ENCODE data around the gene TRPC6. TPM values are rescaled to one million over a fixed set of nuclear protein-coding genes. Genes with fewer than 3 reads are reported as not detected.

TRPC6 gene
- polyA plus RNA-seq, 4 donors = 0.22 to 1.9 (median 0.57) TPM; not detected in 1

- no peak for FAIRE-seq
- H3K4me3 ChIP-seq (ENCODE audit: low read depth in 1 of 3, low read length in 3 of 3) = no peak overlapping the region
- no peaks in the 10 kb centered on the region for H3K27me3 ChIP-seq (ENCODE audit: control insufficient read depth in 3 of 3, insufficient read depth in 3 of 3, low read length in 3 of 3)
- H3K9me3 ChIP-seq (ENCODE audit: control insufficient read depth in 2 of 2, insufficient read depth in 1 of 2, low read depth in 1 of 2, low read length in 1 of 2) = no peaks in the 10 kb centered on the region
- 54 to 62% (median 54%) methylated on average over 3 of the region's 3 CpGs for WGBS, 3 donors
- no peaks in the 10 kb centered on the region for H3K4me1 ChIP-seq (ENCODE audit: control insufficient read depth in 3 of 3, insufficient read depth in 2 of 3, low read depth in 1 of 3, low read length in 2 of 3)
- no peak overlapping the region for H3K27ac ChIP-seq (ENCODE audit: low read depth in 1 of 3, low read length in 2 of 3)
- no peaks in the 10 kb centered on the region for H3K36me3 ChIP-seq (ENCODE audit: control insufficient read depth in 3 of 3, insufficient read depth in 2 of 3, low read depth in 1 of 3, low read length in 3 of 3)
- DNase-seq = no peak
These were observed 149.7 kb downstream of the TRPC6 start for GRCh38 chr11:101434026-101434643.

- Histone ChIP-seq H3K36me3 (ENCODE audit: control insufficient read depth in 3 of 3, insufficient read depth in 2 of 3, low read depth in 1 of 3, low read length in 3 of 3) (no peaks in the 10 kb centered on the region), H3K27me3 (ENCODE audit: control insufficient read depth in 3 of 3, insufficient read depth in 3 of 3, low read length in 3 of 3) (no peaks in the 10 kb centered on the region), H3K9me3 (ENCODE audit: control insufficient read depth in 2 of 2, insufficient read depth in 1 of 2, low read depth in 1 of 2, low read length in 1 of 2) (peaks cover 0 to 4% of the 10 kb centered on the region in 2 donors), H3K4me3 (ENCODE audit: low read depth in 1 of 3, low read length in 3 of 3) (no peak overlapping the region), H3K27ac (ENCODE audit: low read depth in 1 of 3, low read length in 2 of 3) (no peak overlapping the region), H3K4me1 (ENCODE audit: control insufficient read depth in 3 of 3, insufficient read depth in 2 of 3, low read depth in 1 of 3, low read length in 2 of 3) (no peaks in the 10 kb centered on the region)
- no peak for FAIRE-seq
- no peak for DNase-seq
- WGBS, 3 donors = 49 to 89% (median 83%) methylated on average over 4 of the region's 4 CpGs
These were observed 150.7 kb downstream of the TRPC6 start for GRCh38 chr11:101433151-101433550.

GRCh38 chr11:101429703-101430540 lies 153.9 kb downstream of the TRPC6 start:
- H3K36me3 ChIP-seq (ENCODE audit: control insufficient read depth in 3 of 3, insufficient read depth in 2 of 3, low read depth in 1 of 3, low read length in 3 of 3) = no peaks in the 10 kb centered on the region
- no peak overlapping the region for H3K27ac ChIP-seq (ENCODE audit: low read depth in 1 of 3, low read length in 2 of 3)
- H3K27me3 ChIP-seq (ENCODE audit: control insufficient read depth in 3 of 3, insufficient read depth in 3 of 3, low read length in 3 of 3) = no peaks in the 10 kb centered on the region
- peaks cover 0 to 4% of the 10 kb centered on the region in 2 donors for H3K9me3 ChIP-seq (ENCODE audit: control insufficient read depth in 2 of 2, insufficient read depth in 1 of 2, low read depth in 1 of 2, low read length in 1 of 2)
- peak in 1 of 2 donors; percentile 46 for DNase-seq
- no peaks in the 10 kb centered on the region for H3K4me1 ChIP-seq (ENCODE audit: control insufficient read depth in 3 of 3, insufficient read depth in 2 of 3, low read depth in 1 of 3, low read length in 2 of 3)
- H3K4me3 ChIP-seq (ENCODE audit: low read depth in 1 of 3, low read length in 3 of 3) = no peak overlapping the region
- 28 to 41% (median 34%) methylated on average over 2 of the region's 2 CpGs for WGBS, 3 donors
- FAIRE-seq = no peak

- no peaks in the 10 kb centered on the region for H3K27me3 ChIP-seq (ENCODE audit: control insufficient read depth in 3 of 3, insufficient read depth in 3 of 3, low read length in 3 of 3)
- no peaks in the 10 kb centered on the region for H3K36me3 ChIP-seq (ENCODE audit: control insufficient read depth in 3 of 3, insufficient read depth in 2 of 3, low read depth in 1 of 3, low read length in 3 of 3)
- FAIRE-seq (no peak), DNase-seq (peak in 1 of 2 donors; percentile 44)
- H3K4me3 ChIP-seq (ENCODE audit: low read depth in 1 of 3, low read length in 3 of 3) = no peak overlapping the region
- H3K4me1 ChIP-seq (ENCODE audit: control insufficient read depth in 3 of 3, insufficient read depth in 2 of 3, low read depth in 1 of 3, low read length in 2 of 3) = no peaks in the 10 kb centered on the region
- no peak overlapping the region for H3K27ac ChIP-seq (ENCODE audit: low read depth in 1 of 3, low read length in 2 of 3)
- WGBS, 3 donors = 68 to 76% (median 72%) methylated on average over 1 of the region's 1 CpG
- peaks cover 0 to 4% of the 10 kb centered on the region in 2 donors for H3K9me3 ChIP-seq (ENCODE audit: control insufficient read depth in 2 of 2, insufficient read depth in 1 of 2, low read depth in 1 of 2, low read length in 1 of 2)
These were observed 154.9 kb downstream of the TRPC6 start for GRCh38 chr11:101428918-101429317.

GRCh38 chr11:101407324-101407723 lies 176.5 kb downstream of the TRPC6 start:
- Histone ChIP-seq H3K4me1 (ENCODE audit: control insufficient read depth in 3 of 3, insufficient read depth in 2 of 3, low read depth in 1 of 3, low read length in 2 of 3) (no peaks in the 10 kb centered on the region), H3K27me3 (ENCODE audit: control insufficient read depth in 3 of 3, insufficient read depth in 3 of 3, low read length in 3 of 3) (no peaks in the 10 kb centered on the region), H3K4me3 (ENCODE audit: low read depth in 1 of 3, low read length in 3 of 3) (no peak overlapping the region), H3K27ac (ENCODE audit: low read depth in 1 of 3, low read length in 2 of 3) (no peak overlapping the region), H3K36me3 (ENCODE audit: control insufficient read depth in 3 of 3, insufficient read depth in 2 of 3, low read depth in 1 of 3, low read length in 3 of 3) (no peaks in the 10 kb centered on the region), H3K9me3 (ENCODE audit: control insufficient read depth in 2 of 2, insufficient read depth in 1 of 2, low read depth in 1 of 2, low read length in 1 of 2) (peaks cover 0 to 5% of the 10 kb centered on the region in 2 donors)
- WGBS, 3 donors = 55 to 73% (median 67%) methylated on average over 2 of the region's 2 CpGs
- DNase-seq (no peak), FAIRE-seq (no peak)
